Stimulated activated naive B cell treated with anti-CD40 and anti-IgM and Interleukin-4, amounts not matched to agents 10 μg/mL and 1 μg/mL and 100 μg/mL, for 72 hours (primary cell): ENCODE data around the gene PNPO.

ENCODE experiments used
- ATAC-seq, 2 donors: fragments of 150-1000 bp; cut with Tn5 transposase; replicated peaks; 2 replicates each; pipeline ENCODE4 v1.10.0; 2021; ENCODE audit warnings: moderate library complexity in 1 of 2
- DNase-seq: peaks from one replicate; pipeline ENCODE4 v3.0.0; 2021
- H3K27ac Mint-ChIP-seq: one replicate; pipeline ENCODE4 v1.8.0; 2022; ENCODE audit warnings: mild to moderate bottlenecking, mixed read lengths
- H3K27me3 Mint-ChIP-seq, 2 donors: one replicate each; pipeline ENCODE4 v1.8.0; 2022; ENCODE audit warnings: mixed read lengths in 2 of 2
- H3K36me3 Mint-ChIP-seq, 2 donors: one replicate each; pipeline ENCODE4 v1.8.0; 2022; ENCODE audit warnings: mixed read lengths in 2 of 2, mild to moderate bottlenecking in 1 of 2
- H3K4me1 Mint-ChIP-seq, 2 donors: one replicate each; pipeline ENCODE4 v1.8.0; 2022; ENCODE audit warnings: mixed read lengths in 2 of 2, mild to moderate bottlenecking in 1 of 2
- H3K4me3 Mint-ChIP-seq, 2 donors: one replicate each; pipeline ENCODE4 v1.8.0; 2022; ENCODE audit warnings: mild to moderate bottlenecking in 2 of 2, mixed read lengths in 2 of 2, moderate library complexity in 1 of 2
- H3K9me3 Mint-ChIP-seq, 2 donors: one replicate each; pipeline ENCODE4 v1.8.0; 2022; ENCODE audit warnings: mixed read lengths in 2 of 2, mild to moderate bottlenecking in 1 of 2

The PNPO gene

GRCh38 chr17:47967607-47968252 is 26.4 kb downstream of the PNPO start:
- ATAC-seq (no peak), DNase-seq (no peak)
- Mint-ChIP-seq H3K9me3 (no peaks in the 10 kb centered on the region), H3K4me1 (peaks cover 12 to 15% of the 10 kb centered on the region in 2 donors), H3K27ac (no peak overlapping the region), H3K4me3 (no peak overlapping the region), H3K27me3 (no peaks in the 10 kb centered on the region), H3K36me3 (no peaks in the 10 kb centered on the region)

DNA sequence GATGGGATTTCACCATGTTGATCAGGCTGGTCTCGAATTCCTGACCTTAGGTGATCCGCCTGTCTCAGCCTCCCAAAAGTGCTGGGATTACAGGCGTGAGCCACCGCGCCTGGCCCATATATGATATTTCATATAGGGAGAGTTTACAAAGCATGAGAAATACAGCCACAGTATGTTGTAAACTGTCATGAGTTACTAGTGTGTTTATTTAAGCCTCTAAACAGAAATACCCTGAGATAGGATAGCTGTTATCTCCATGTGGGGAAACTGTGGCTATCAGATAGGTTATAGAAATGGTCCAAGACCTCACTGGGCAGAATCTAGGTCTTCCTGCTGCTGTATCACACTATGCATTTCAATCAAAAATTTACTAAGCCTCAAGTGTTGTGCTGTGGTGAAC is 27.5 kb downstream of the PNPO start:
- Mint-ChIP-seq H3K4me3 (no peak overlapping the region), H3K36me3 (peaks cover 1 to 2% of the 10 kb centered on the region in 2 donors), H3K9me3 (no peaks in the 10 kb centered on the region), H3K27me3 (no peaks in the 10 kb centered on the region), H3K4me1 (peaks cover 17% of the 10 kb centered on the region in 2 donors), H3K27ac (no peak overlapping the region)
- no peak for DNase-seq
- no peak for ATAC-seq

GRCh38 chr17:47969930-47970724 is 28.8 kb downstream of the PNPO start:
- peaks cover 17% of the 10 kb centered on the region in 2 donors for H3K4me1 Mint-ChIP-seq

DNA sequence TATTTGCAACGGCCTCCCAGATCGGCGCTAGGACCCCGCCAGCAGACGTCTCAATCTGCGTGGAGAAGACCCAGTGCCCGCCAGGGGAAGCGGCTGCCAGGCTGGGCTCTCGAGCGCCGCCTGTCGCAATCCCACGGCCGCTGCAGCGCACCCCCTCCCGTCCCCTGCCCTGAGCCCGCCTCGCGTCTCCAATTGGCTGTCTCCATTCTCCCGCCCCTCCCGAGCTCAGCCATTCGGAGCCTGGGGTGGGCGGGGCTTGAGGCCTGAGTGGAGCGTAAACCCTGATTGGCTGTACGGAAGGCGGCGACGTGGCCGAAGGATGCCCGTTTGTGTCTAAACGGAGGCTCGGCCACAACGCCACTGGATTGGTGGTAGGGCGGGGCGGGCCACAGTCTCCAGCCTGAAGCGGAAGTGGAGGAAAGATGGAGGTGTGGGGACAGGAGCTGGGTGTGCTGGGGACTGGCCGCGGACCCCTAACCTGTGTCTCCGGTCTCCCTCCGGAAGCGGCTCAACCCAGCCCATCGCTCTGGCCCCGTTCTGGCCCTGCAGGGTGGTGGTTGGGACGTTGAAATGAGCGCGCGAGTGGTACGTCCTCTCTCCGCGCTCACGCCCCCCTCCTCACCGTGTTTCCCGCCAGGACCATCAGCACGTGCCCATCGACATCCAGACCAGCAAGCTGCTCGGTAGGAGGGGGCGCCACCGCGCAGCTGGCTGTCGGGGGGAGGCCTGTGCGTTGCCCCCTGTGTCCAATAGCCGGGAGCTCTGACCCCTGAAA is 29.5 kb downstream of the PNPO start, which contains the start of gene CDK5RAP3:
Gene CDK5RAP3, plus strand, starts transcription at position 389 of the 775 bp plus-strand sequence. Its CDS starts 34 bp downstream, at position 423.
- peak; percentile 100 for DNase-seq
- H3K36me3 Mint-ChIP-seq, result peaks cover 17 to 20% of the 10 kb centered on the region in 2 donors
- peak within 1 kb of the TSS; percentile 96 for H3K27ac Mint-ChIP-seq
- no peaks in the 10 kb centered on the region for H3K9me3 Mint-ChIP-seq
- peak within 1 kb of the TSS; percentile 94 for H3K4me3 Mint-ChIP-seq
- peak; percentile 94 to 97 for ATAC-seq
- H3K4me1 Mint-ChIP-seq, result peaks cover 17 to 19% of the 10 kb centered on the region in 2 donors
- no peaks in the 10 kb centered on the region for H3K27me3 Mint-ChIP-seq

More at GRCh38 chr17:47969930-47970724, 28.8 kb downstream of the PNPO start:
- Mint-ChIP-seq H3K27me3 (no peaks in the 10 kb centered on the region), H3K27ac (peak overlapping the region; percentile 43), H3K4me3 (peak overlapping the region; percentile 94), H3K9me3 (no peaks in the 10 kb centered on the region), H3K36me3 (peaks cover 10 to 12% of the 10 kb centered on the region in 2 donors)
- ATAC-seq (no peak), DNase-seq (no peak)

- Mint-ChIP-seq H3K4me3 (no peak overlapping the region), H3K27ac (no peak overlapping the region), H3K27me3 (no peaks in the 10 kb centered on the region), H3K4me1 (peaks cover 19 to 23% of the 10 kb centered on the region in 2 donors), H3K9me3 (no peaks in the 10 kb centered on the region), H3K36me3 (peaks cover 30 to 36% of the 10 kb centered on the region in 2 donors)
- no peak for DNase-seq
- no peak for ATAC-seq
These were observed 32.2 kb downstream of the PNPO start for GRCh38 chr17:47973541-47973940.

- Mint-ChIP-seq H3K4me3 (no peak overlapping the region), H3K27ac (peak overlapping the region; percentile 69), H3K4me1 (peaks cover 12 to 16% of the 10 kb centered on the region in 2 donors), H3K36me3 (peaks cover 45 to 48% of the 10 kb centered on the region in 2 donors), H3K27me3 (no peaks in the 10 kb centered on the region), H3K9me3 (no peaks in the 10 kb centered on the region)
- no peak for ATAC-seq
- DNase-seq, result no peak
These were observed 33.9 kb downstream of the PNPO start for GRCh38 chr17:47975189-47975822.

- DNase-seq (no peak), ATAC-seq (no peak)
- no peaks in the 10 kb centered on the region for H3K27me3 Mint-ChIP-seq
- H3K9me3 Mint-ChIP-seq, result no peaks in the 10 kb centered on the region
- no peak overlapping the region for H3K4me3 Mint-ChIP-seq
- H3K27ac Mint-ChIP-seq, result peak overlapping the region; percentile 69
- H3K4me1 Mint-ChIP-seq, result peaks cover 9 to 13% of the 10 kb centered on the region in 2 donors
- H3K36me3 Mint-ChIP-seq, result peaks cover 51 to 53% of the 10 kb centered on the region in 2 donors
These were observed 34.4 kb downstream of the PNPO start for GRCh38 chr17:47975823-47976205.

DNA sequence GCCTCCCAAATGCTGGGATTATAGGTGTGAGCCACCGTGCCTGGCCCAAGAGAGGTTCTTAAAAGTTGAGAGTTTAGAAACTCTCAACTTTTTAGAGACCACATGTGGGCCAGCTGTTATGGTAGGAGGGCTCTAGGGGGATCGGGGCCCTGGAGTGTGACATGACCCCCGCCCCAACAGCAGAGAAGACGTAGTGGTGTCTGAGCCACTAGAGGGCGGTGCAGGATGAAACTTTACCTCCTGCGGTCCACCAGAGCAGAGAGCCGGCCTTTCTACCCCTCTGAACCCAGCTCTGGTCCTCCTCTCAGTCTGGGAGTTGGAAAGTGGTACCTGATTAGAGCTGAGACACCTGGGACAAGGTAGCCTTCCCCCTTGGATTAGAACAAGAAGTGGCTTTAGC is 37.0 kb downstream of the PNPO start:
- ATAC-seq (peak; percentile 93 to 94), DNase-seq (peak; percentile 20)
- no peak overlapping the region for H3K27ac Mint-ChIP-seq
- no peaks in the 10 kb centered on the region for H3K27me3 Mint-ChIP-seq
- peaks cover 59 to 65% of the 10 kb centered on the region in 2 donors for H3K36me3 Mint-ChIP-seq
- no peak overlapping the region for H3K4me3 Mint-ChIP-seq
- peaks cover 2 to 18% of the 10 kb centered on the region in 2 donors for H3K4me1 Mint-ChIP-seq
- H3K9me3 Mint-ChIP-seq, result no peaks in the 10 kb centered on the region

DNA sequence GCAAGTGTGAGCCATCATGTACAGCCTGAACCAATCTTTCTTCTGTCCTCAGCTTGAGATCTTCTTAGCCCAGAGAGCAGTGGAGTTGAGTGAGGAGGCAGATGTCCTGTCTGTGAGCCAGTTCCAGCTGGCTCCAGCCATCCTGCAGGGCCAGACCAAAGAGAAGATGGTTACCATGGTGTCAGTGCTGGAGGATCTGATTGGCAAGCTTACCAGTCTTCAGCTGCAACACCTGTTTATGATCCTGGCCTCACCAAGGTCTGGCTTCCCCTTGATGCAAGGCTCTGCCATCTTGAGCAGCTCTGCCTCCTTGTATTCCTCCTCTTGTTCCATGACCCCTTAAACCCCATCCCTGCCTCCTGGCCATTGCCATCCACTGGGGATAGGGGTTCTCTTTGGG is 39.2 kb downstream of the PNPO start:
- DNase-seq (no peak), ATAC-seq (no peak)
- peaks cover 57% of the 10 kb centered on the region in 2 donors for H3K36me3 Mint-ChIP-seq
- H3K4me1 Mint-ChIP-seq, result peaks cover 0 to 15% of the 10 kb centered on the region in 2 donors
- no peaks in the 10 kb centered on the region for H3K9me3 Mint-ChIP-seq
- H3K27ac Mint-ChIP-seq, result no peak overlapping the region
- no peak overlapping the region for H3K4me3 Mint-ChIP-seq
- no peaks in the 10 kb centered on the region for H3K27me3 Mint-ChIP-seq

DNA sequence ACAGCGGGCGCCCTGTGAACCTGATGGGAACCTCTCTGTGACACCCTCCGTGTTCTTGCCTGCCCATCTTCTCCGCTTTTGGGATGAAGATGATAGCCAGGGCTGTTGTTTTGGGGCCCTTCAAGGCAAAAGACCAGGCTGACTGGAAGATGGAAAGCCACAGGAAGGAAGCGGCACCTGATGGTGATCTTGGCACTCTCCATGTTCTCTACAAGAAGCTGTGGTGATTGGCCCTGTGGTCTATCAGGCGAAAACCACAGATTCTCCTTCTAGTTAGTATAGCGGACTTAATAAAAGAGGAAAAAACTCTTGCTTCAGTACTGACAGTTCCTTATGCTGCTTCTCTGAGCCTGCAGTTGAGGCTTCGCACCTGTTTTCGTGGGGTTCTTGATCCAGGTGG is 40.1 kb downstream of the PNPO start:
- no peaks in the 10 kb centered on the region for H3K27me3 Mint-ChIP-seq
- no peak for ATAC-seq
- no peak for DNase-seq

GRCh38 chr17:47982091-47982617 is 40.8 kb downstream of the PNPO start:
- peak overlapping the region; percentile 31 for H3K27ac Mint-ChIP-seq

More for the DNA sequence above, 40.1 kb downstream of the PNPO start:
- Mint-ChIP-seq H3K4me3 (no peak overlapping the region), H3K9me3 (no peaks in the 10 kb centered on the region), H3K27ac (no peak overlapping the region), H3K36me3 (peaks cover 56 to 57% of the 10 kb centered on the region in 2 donors), H3K4me1 (peaks cover 0 to 15% of the 10 kb centered on the region in 2 donors)

DNA sequence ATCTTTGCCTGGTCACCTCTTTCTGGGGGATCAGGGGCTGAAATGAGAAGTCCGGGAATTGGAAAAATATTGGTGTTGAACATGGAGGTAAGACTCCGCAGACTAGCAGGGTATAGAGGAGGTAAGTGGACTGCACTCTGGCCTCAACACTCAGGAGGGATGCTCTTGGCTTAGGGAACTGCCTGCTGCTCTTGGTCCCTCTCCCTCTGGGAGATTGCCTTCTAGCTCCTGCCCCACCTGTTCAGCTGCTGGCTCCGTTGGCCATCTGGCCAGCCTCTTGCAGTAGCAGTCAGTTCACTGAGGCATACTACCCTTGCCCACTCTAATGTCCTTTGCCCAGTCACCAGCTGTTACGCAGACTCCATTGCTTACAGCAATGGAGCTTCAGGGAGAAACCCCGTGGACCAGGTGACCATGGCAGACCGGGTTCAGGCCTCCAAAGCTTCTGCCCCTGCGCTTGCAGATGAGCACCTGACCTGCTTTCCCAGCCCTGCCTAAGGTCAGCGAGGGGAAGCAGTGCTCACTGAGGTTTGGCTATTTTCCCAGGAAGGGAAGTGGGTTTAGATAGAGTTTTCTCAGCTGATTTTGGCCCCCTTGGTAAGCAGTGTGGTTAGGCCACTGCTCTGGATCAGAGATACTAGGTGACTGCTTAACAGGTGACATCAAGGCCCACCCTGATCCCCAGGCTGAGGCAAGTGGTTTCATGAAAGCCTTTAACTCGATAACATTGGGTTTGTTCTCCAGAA is 41.4 kb downstream of the PNPO start:
- ATAC-seq, result no peak
- no peaks in the 10 kb centered on the region for H3K27me3 Mint-ChIP-seq
- no peak overlapping the region for H3K4me3 Mint-ChIP-seq
- no peaks in the 10 kb centered on the region for H3K9me3 Mint-ChIP-seq
- peaks cover 0 to 15% of the 10 kb centered on the region in 2 donors for H3K4me1 Mint-ChIP-seq
- no peak for DNase-seq
- H3K27ac Mint-ChIP-seq, result no peak overlapping the region
- peaks cover 48 to 49% of the 10 kb centered on the region in 2 donors for H3K36me3 Mint-ChIP-seq

More at GRCh38 chr17:47982091-47982617, 40.8 kb downstream of the PNPO start:
- no peaks in the 10 kb centered on the region for H3K27me3 Mint-ChIP-seq
- H3K4me3 Mint-ChIP-seq, result no peak overlapping the region
- no peaks in the 10 kb centered on the region for H3K9me3 Mint-ChIP-seq
- ATAC-seq, result no peak
- DNase-seq, result no peak
- peaks cover 0 to 15% of the 10 kb centered on the region in 2 donors for H3K4me1 Mint-ChIP-seq
- peaks cover 53 to 55% of the 10 kb centered on the region in 2 donors for H3K36me3 Mint-ChIP-seq
